Endothelial cell of umbilical vein (primary cell): Measurements from ENCODE around the gene EZR. TPM values are rescaled to one million over a fixed set of nuclear protein-coding genes. Genes with fewer than 3 reads are reported as not detected.

ENCODE experiments used
- BruUV-seq: library from RNA; stranded (reverse); fragments of 400-500 nt; replicated peaks from 2 replicates; lab custom pipeline; 2021; lab: Mats Ljungman, UMichigan
- CTCF ChIA-PET: fragments of 300-600, 350-600 bp; sonication (Branson Sonifier 250); formaldehyde crosslinking; loops from one replicate; lab custom pipeline; 2021; ENCODE audit warnings: antibody characterized with exemption, inconsistent platforms; lab: Charles Lee
- POLR2A ChIA-PET: fragments of 300-600, 350-600 bp; sonication (Branson Sonifier 250); formaldehyde crosslinking; loops from one replicate; lab custom pipeline; 2021; ENCODE audit warnings: antibody characterized with exemption, inconsistent platforms; lab: Charles Lee
- DNase-seq: peaks from one replicate; pipeline ENCODE4 v3.0.0-alpha.2; 2011; ENCODE audit warnings: low read depth, low spot score
- FAIRE-seq: peaks from 2 replicates; lab custom pipeline; 2011; peaks lifted over from hg19 to GRCh38; lab: Jason Lieb, UNC
- H2AFZ ChIP-seq: 2 replicates; pipeline ENCODE4 v1.6.0; 2012; ENCODE audit warnings: low read depth, low read length, control low read depth, inconsistent platforms
- H3K27ac ChIP-seq: 2 replicates; pipeline ENCODE4 v1.5.1; 2011; ENCODE audit warnings: low read depth, mild to moderate bottlenecking, control low read depth, low read length, moderate library complexity; ENCODE audit not compliant: insufficient read depth
- H3K27me3 ChIP-seq, 2 experiments: 2 replicates each; pipeline versions ENCODE4 v1.6.0 to v1.6.1; 2011; ENCODE audit warnings: low read length in 2 of 2, mixed read lengths in 1 of 2; ENCODE audit not compliant: control insufficient read depth in 2 of 2, insufficient read depth in 2 of 2
- H3K36me3 ChIP-seq, 2 experiments: 2 replicates in 1 of 2; 3 replicates in 1 of 2; pipeline ENCODE4 v1.5.1; 2011; ENCODE audit warnings: low read length in 2 of 2, mild to moderate bottlenecking in 1 of 2, moderate library complexity in 1 of 2; ENCODE audit not compliant: control insufficient read depth in 2 of 2, insufficient read depth in 2 of 2; ENCODE audit errors: extremely low read depth in 1 of 2
- H3K4me1 ChIP-seq: 3 replicates; pipeline ENCODE4 v1.5.1; 2011; ENCODE audit warnings: mild to moderate bottlenecking, low read length; ENCODE audit not compliant: control insufficient read depth, insufficient read depth; ENCODE audit errors: extremely low read depth
- H3K4me2 ChIP-seq: 2 replicates; pipeline ENCODE4 v1.6.1; 2011; ENCODE audit warnings: low read length, control low read depth, mixed read lengths; ENCODE audit not compliant: insufficient read depth
- H3K4me3 ChIP-seq, 3 experiments: fragments of 200-600 bp in 1 of 3; sonication (generic), shearing (Covaris generic) in 1 of 3; replicated peaks in 1 of 3; 2 replicates each; pipeline ENCODE4 v1.5.1; 2011 to 2016; ENCODE audit warnings: control low read depth in 3 of 3, low read length in 3 of 3, mild to moderate bottlenecking in 2 of 3, inconsistent platforms in 1 of 3, low read depth in 1 of 3, moderate library complexity in 1 of 3; ENCODE audit not compliant: insufficient read depth in 1 of 3
- H3K79me2 ChIP-seq: 2 replicates; pipeline ENCODE4 v1.6.0; 2012; ENCODE audit warnings: low read length, inconsistent platforms; ENCODE audit not compliant: control insufficient read depth, insufficient read depth
- H3K9ac ChIP-seq: replicated peaks from 2 replicates; pipeline ENCODE3; 2011; ENCODE audit warnings: low read length, control low read depth; ENCODE audit not compliant: insufficient read depth; ENCODE audit errors: extremely low read depth
- H3K9me1 ChIP-seq: replicated peaks from 3 replicates; pipeline ENCODE4 v1.6.0; 2011; ENCODE audit warnings: mild to moderate bottlenecking, low read length; ENCODE audit not compliant: control insufficient read depth, insufficient read depth; ENCODE audit errors: extremely low read depth
- H3K9me3 ChIP-seq: replicated peaks from 2 replicates; pipeline ENCODE4 v1.5.1; 2012; ENCODE audit warnings: low read length, inconsistent platforms; ENCODE audit not compliant: control insufficient read depth, insufficient read depth
- H4K20me1 ChIP-seq: replicated peaks from 2 replicates; pipeline ENCODE3; 2011; ENCODE audit warnings: mild to moderate bottlenecking, low read length; ENCODE audit not compliant: control insufficient read depth, insufficient read depth; ENCODE audit errors: extremely low read depth
- EZH2 ChIP-seq: IDR thresholded peaks from 2 replicates; pipeline ENCODE4 v1.6.1; 2012; ENCODE audit warnings: borderline replicate concordance, low read depth, mild to moderate bottlenecking, moderate library complexity, low read length, inconsistent platforms; ENCODE audit not compliant: severe bottlenecking
- FOS ChIP-seq: IDR thresholded peaks from 2 replicates; pipeline ENCODE4 v1.6.1; 2011; ENCODE audit warnings: mild to moderate bottlenecking, low read length, moderate library complexity, borderline replicate concordance; ENCODE audit not compliant: insufficient read depth
- MYC ChIP-seq: IDR thresholded peaks from one replicate; pipeline ENCODE4 v1.6.1; 2011; ENCODE audit warnings: mild to moderate bottlenecking, low read depth, low read length
- POLR2A ChIP-seq: IDR thresholded peaks from 2 replicates; pipeline ENCODE4 v1.6.1; 2012; ENCODE audit warnings: low read depth, mild to moderate bottlenecking, control low read depth, low read length
- POLR2AphosphoS5 ChIP-seq: IDR thresholded peaks from 2 replicates; pipeline ENCODE4 v1.6.1; 2012; ENCODE audit warnings: low read depth, mild to moderate bottlenecking, control low read depth, low read length, moderate library complexity; ENCODE audit not compliant: insufficient read depth
- dilution Hi-C: fragments of 300-500 bp; cut with MboI; formaldehyde crosslinking; loops from one replicate; pipeline ENCODE4 v1.15.0; 2019; ENCODE audit warnings: low sequenced_read_pairs; ENCODE audit not compliant: extremely low pct_ligation_motif_present
- intact Hi-C: fragments of 100-400 bp; cut with micrococcal nuclease; formaldehyde crosslinking; loops from one replicate; pipeline ENCODE4 v1.10.0; 2022
- polyA plus RNA-seq, 4 experiments: library from polyadenylated mRNA; depleted of rRNA in 3 of 4; stranded (reverse) in 3 of 4; unstranded in 1 of 4; fragments of >200 nt; gene quantifications; 2 replicates each; pipeline versions ENCODE4 v1.2.1 to v1.2.3, GENCODE V29; 2011 to 2012; ENCODE audit warnings: missing spikeins in 1 of 4
- total RNA-seq: library from RNA; stranded (reverse); gene quantifications from 2 replicates; pipeline ENCODE4 v1.2.3, GENCODE V29; 2021
- TF ChIP-seq, protein P1 (sequence below), 2 donors: IDR thresholded peaks; 1 replicate in 1 of 2; 2 replicates in 1 of 2; pipeline ENCODE4 v1.5.1; 2011; ENCODE audit warnings: low read length in 2 of 2, mild to moderate bottlenecking in 2 of 2, moderate library complexity in 2 of 2, control low read depth in 1 of 2, inconsistent platforms in 1 of 2, low read depth in 1 of 2; ENCODE audit not compliant: insufficient read depth in 1 of 2; ENCODE audit errors: extremely low read depth in 1 of 2
- TF ChIP-seq, protein P2 (sequence below): IDR thresholded peaks from 2 replicates; pipeline ENCODE4 v1.6.1; 2011; ENCODE audit not compliant: insufficient read depth, insufficient read length

Gene EZR
- total and polyA plus RNA-seq, 2 donors (not counting 3 experiments of a cell fraction or from before 2014, with no cell fraction given), result 58.5 to 108 TPM

DNA sequence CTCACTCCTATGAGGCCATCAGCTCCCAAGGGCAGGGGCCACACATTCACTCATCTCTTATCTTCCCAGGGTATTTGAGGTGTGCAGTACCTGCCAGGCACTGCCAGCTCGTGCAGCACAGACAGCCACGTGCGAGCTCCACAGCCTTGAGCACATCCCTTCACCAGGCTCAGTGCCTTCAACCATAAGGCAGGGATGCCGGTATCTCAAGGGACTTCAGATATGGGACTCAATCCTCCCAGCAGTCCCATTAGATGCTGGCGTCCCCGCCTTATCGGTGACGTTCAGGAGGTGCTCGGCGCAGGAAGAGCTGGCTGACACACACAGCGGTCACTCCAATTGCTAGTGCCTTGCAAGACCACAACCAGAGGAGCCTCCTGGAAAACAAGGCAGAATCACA is 47.0 kb downstream of the EZR start:
- DNase-seq (no peak), FAIRE-seq (no peak)
- Histone ChIP-seq H2AFZ (no peak overlapping the region), H3K27me3 (no peaks in the 10 kb centered on the region), H3K79me2 (no peaks in the 10 kb centered on the region), H4K20me1 (no peaks in the 10 kb centered on the region), H3K4me1 (no peaks in the 10 kb centered on the region), H3K4me2 (no peak overlapping the region), H3K9ac (no peak overlapping the region), H3K27ac (no peak overlapping the region), H3K4me3 (no peak overlapping the region), H3K9me3 (no peaks in the 10 kb centered on the region), H3K36me3 (peaks cover 13 to 60% of the 10 kb centered on the region in 2 experiments), H3K9me1 (no peaks in the 10 kb centered on the region)
- dilution Hi-C loops (no loop called here), intact Hi-C loops (no loop called here)
- ChIA-PET CTCF (interaction anchor here (1.1 to 2.0 kb wide), 4 partner anchors 9 to 65 kb away, joined by 3 to 8 read pairs (median 4); no protein-coding TSS in a partner anchor), POLR2A (no interaction called here)
- no TSS peak for BruUV-seq
- TF ChIP-seq EZH2, result no peak
- TF ChIP-seq, protein P1, sequence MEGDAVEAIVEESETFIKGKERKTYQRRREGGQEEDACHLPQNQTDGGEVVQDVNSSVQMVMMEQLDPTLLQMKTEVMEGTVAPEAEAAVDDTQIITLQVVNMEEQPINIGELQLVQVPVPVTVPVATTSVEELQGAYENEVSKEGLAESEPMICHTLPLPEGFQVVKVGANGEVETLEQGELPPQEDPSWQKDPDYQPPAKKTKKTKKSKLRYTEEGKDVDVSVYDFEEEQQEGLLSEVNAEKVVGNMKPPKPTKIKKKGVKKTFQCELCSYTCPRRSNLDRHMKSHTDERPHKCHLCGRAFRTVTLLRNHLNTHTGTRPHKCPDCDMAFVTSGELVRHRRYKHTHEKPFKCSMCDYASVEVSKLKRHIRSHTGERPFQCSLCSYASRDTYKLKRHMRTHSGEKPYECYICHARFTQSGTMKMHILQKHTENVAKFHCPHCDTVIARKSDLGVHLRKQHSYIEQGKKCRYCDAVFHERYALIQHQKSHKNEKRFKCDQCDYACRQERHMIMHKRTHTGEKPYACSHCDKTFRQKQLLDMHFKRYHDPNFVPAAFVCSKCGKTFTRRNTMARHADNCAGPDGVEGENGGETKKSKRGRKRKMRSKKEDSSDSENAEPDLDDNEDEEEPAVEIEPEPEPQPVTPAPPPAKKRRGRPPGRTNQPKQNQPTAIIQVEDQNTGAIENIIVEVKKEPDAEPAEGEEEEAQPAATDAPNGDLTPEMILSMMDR (IDR thresholded peaks at IDR 0.05; ENCODE audit: extremely low read depth in 1 of 2, insufficient read depth in 1 of 2, low read depth in 1 of 2, low read length in 2 of 2), result no peak
- TF ChIP-seq FOS, result no peak
- TF ChIP-seq MYC, result no peak
- TF ChIP-seq POLR2AphosphoS5, result no peak
- TF ChIP-seq, protein P2, sequence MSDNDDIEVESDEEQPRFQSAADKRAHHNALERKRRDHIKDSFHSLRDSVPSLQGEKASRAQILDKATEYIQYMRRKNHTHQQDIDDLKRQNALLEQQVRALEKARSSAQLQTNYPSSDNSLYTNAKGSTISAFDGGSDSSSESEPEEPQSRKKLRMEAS, result no peak
- TF ChIP-seq POLR2A, result no peak
